Activated gamma-delta T cell (primary cell): ENCODE data around the gene RPS28.
"Not testable (repeated sequence)": the region's sequence is repeated elsewhere in the genome, so short reads cannot be mapped to it uniquely, and the experiment has no call there.

Experiments
- DNase-seq: peaks from one replicate; lab custom pipeline; 2025; lab: John Stamatoyannopoulos, UW

RPS28 gene

DNA sequence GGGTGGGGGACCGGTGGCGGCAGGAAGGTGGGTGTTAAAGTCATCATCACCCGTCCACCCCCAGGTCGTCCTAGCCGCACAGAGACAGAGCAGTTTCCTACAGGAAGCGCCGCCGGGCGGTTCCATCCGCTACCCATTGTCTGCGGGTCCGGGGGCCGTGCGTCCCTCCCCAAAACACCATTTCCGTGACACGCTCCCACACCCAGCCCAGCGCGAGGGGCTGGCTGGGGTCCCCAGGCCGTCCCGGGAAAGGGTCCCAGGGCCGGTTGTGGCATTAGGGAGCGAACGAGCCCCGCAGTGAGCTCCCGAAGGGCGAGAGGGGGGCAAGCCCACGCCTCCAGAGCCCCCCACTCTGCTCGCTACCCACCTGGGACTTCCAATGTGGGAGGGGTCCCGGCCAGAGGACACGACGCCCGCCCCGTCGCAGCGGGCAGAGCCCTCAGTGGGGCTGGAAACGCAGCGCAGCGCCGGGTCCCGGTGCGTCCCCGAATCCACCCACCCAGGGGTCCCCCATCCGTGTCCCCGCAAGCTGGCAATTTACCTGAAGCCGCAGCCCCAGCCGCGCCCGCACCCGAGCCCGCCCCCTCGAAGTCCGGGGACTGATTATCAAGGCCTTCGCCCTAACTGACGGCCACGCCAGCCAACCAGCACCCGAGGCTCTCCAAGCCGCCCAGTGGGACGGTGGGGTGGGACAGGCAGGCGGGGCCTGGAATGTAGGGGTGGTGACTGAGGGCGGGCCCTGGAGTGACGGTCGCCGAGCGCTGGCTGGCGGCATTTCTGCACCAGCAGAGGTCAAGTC, 21.6 kb downstream of the RPS28 start, which contains the start of gene KANK3:
TSS of gene KANK3 (minus strand) at position 579 of the 799 bp plus-strand sequence. CDS start 5,434 bp downstream, outside the sequence.
- DNase-seq: peak; percentile 92

DNA sequence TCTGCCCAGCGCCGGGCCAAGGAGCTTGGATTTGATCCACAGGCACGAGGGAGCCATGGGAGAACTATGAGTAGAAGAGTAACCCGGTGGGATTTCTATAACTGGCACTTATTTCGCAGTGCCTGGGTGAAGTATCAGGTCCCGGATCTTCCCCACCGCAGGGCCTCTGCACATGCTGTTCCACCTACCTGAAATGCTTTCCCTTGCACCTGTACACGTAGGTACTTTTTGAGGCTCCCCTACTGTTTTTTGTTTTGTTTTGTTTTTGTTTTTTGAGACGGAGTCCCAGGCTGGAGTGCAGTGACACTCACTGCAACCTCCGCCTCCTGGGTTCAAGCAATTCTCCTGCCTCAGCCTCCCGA, 22.2 kb downstream of the RPS28 start:
- DNase-seq: no peak

DNA sequence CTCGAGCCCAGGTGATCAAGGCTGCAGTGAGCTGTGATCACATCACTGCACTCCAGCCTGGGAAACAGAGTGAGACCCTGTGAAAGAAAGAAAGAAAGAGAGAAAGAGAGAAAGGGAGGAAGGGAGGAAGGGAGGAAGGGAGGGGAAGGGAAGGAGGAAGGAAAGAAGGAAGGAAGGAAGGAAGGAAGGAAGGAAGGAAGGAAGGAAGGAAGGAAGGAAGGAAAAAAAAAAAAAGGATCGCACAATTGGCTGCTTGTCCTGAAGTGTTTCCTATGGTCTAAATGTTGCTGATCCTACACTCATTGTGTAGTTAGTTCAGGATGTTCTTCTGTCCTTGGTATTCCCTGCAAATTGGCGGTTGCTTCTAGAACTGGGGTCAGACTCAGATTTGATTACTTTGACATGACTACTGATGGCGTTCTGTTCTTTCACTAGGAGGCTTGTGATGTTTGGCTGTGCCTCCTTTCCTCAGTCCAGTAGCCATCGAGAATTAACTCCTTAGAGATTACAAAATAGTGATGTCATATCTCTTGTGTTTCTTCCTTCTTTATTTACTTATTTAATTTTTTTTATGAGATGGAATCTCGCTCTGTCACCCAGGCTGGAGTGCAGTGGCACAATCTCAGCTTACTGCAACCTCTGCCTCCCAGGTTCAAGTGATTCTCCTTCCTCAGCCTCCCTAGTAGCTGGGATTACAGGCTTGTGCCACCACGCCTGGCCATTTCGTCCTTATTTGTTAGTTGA, 28.5 kb downstream of the RPS28 start:
- DNase-seq: not testable (repeated sequence)

- no peak for DNase-seq
Measured at GRCh38 chr19:8352134-8352827, 31.0 kb downstream of the RPS28 start.

DNA sequence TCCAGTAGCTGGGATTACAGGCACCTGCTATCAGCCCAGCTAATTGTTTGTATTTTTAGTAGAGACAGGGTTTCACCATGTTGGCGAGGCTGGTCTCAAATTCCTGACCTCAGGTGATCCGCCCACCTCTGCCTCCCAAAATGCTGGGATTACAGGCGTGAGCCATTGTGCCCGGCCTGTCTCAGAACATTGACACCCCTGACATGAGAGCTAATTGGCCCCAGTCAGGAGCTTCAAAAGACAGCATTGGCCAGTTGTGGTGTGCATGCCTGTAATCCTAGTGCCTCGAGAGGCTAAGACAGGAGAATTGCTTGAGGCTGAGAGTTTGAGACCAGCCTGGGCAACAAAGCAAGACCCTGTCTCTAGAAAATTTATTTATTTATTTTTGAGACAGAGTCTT, 31.5 kb downstream of the RPS28 start:
- DNase-seq: not testable (repeated sequence)

- no peak for DNase-seq
Measured at GRCh38 chr19:8355631-8356402, 34.5 kb downstream of the RPS28 start.

GRCh38 chr19:8357007-8357521, 35.8 kb downstream of the RPS28 start:
- no peak for DNase-seq

DNA sequence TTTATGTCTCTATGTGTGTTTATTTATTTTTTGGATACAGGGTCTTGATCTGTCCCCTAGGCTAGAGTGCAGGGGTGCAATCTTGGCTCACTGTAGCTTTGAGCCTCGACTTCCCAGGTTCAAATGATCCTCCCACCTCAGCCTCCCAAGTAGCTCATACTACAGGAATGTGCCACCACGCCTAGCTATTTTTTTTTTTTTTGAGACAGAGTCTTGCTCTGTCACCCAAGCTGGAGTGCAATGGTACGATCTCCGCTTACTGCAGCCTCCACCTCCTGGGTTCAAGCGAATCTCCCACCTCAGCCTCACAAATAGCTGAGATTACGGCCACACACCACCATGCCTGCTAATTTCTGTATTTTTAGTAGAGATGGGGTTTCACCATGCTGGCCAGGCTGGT, 37.7 kb downstream of the RPS28 start:
- no peak for DNase-seq

- no peak for DNase-seq
Measured at GRCh38 chr19:8360196-8360595, 38.9 kb downstream of the RPS28 start.

GRCh38 chr19:8361921-8362793, 40.9 kb downstream of the RPS28 start:
- DNase-seq: no peak

DNA sequence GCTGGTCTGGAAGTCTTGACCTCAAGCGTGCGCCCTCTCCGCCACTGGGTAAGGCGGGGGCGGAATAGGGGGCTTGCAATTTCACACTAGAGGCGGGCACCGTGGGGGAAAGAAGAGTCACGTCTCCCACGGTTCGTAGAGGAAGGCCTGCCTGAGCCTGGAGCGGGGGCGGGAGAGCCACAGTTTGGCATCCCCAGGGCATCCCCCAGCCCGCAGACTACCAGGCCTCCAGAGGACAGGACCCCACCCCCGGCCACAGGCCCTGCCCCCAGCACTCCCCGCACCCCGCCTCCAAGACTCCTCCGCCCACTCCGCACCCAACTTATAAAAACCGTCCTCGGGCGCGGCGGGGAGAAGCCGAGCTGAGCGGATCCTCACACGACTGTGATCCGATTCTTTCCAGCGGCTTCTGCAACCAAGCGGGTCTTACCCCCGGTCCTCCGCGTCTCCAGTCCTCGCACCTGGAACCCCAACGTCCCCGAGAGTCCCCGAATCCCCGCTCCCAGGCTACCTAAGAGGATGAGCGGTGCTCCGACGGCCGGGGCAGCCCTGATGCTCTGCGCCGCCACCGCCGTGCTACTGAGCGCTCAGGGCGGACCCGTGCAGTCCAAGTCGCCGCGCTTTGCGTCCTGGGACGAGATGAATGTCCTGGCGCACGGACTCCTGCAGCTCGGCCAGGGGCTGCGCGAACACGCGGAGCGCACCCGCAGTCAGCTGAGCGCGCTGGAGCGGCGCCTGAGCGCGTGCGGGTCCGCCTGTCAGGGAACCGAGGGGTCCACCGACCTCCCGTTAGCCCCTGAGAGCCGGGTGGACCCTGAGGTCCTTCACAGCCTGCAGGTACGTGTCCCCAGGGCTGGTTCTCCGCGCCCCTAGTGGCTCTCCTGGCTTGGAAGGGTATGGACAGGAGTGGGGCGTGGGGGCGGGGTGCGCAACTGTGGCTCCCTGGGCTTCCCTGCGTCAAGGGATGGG, 42.8 kb downstream of the RPS28 start, which contains the start of gene ANGPTL4:
TSS of gene ANGPTL4 (plus strand) at position 353 of the 969 bp plus-strand sequence. CDS start at position 520, 167 bp downstream.
- DNase-seq: no peak

DNA sequence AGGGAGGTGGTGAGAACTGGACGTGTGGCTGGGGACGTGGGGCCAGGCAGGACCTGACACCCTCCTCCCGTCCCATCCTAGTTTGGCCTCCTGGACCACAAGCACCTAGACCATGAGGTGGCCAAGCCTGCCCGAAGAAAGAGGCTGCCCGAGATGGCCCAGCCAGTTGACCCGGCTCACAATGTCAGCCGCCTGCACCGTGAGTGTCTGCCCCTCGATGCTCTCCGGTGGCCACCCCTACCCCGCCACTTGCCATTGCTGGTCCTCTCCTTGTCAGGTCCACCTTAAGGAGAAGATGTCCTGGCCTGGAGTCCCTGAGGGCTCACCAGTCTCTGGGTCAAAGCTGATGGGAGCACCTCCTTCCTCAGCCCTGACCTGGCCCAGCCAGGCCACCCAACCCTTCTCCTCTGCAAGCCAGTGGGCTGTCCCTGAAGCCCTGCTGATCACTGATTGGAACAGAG, 44.9 kb downstream of the RPS28 start:
- no peak for DNase-seq

DNA sequence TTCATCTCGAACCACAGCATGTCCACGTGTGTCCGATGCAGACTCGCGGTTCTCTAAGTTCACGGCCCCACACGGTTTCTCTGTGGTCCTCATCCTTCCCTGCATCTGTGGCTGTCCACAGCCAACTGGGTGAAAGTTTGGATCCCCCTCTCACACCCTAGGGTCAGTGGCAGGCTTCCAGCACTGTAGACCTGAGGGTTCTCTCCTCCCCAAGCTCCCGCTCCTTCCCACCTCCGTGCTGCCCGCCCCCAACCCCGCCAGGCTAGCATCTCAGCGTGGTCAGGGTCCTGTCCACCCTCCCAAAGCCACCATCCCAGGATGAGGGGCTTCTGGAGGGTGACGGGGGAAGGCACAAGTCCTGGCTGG, 45.6 kb downstream of the RPS28 start:
- no peak for DNase-seq

DNA sequence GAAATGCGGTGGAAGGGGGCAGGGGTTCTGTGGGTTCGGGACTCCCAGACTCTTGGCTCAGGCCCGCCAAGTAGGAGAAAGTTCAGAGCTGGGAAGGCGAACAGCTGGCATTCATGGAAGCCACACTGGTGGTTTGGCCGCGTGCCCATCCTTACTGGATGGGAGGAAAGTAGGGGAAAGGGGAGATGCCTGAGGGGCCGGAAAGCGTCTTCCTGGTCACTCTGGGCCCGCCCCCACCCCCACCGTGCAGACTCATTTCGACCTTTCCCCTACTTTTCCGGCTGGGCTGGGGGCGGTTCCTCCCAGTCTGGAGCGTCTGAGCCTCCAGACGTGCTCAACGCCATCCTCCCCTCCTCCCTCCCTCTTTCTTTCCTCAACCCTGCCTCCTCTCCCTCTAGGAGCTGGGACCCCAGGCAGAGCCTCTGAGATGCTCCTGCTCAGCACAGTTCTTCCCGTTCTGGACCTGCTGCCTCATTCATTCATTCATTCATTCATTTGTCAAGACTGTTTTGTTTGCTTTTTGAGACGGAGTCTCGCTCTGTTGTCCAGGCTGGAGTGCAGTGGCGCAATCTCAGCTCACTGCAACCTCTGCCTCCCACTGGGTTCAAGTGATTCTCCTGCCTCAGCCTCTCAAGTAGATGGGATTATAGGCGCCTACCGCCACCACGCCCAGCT, 46.2 kb downstream of the RPS28 start:
- no peak for DNase-seq

GRCh38 chr19:8370176-8371010, 49.1 kb downstream of the RPS28 start:
- no peak for DNase-seq

- DNase-seq: no peak
Measured at GRCh38 chr19:8371011-8371804, 49.9 kb downstream of the RPS28 start.
